Sigmoid colon (tissue), 7 donors: ENCODE results near the gene HOMER3. TPM values are rescaled to one million over a fixed set of nuclear protein-coding genes. Genes with fewer than 3 reads are reported as not detected.

Source experiments
- DNase-seq: peaks from one replicate; pipeline ENCODE4 v3.0.0-alpha.2; 2019
- H3K27ac ChIP-seq, 4 donors: fragments of 200-600 bp; sonication (generic); one replicate each; pipeline ENCODE4 v1.5.1; 2016 to 2019; ENCODE audit warnings: mild to moderate bottlenecking in 1 of 4
- H3K27me3 ChIP-seq, 3 donors: fragments of 200-600 bp; sonication (generic); one replicate each; pipeline ENCODE4 v1.5.1; 2019; ENCODE audit warnings: mild to moderate bottlenecking in 1 of 3
- H3K36me3 ChIP-seq, 4 donors: fragments of 200-600 bp; sonication (generic); one replicate each; pipeline ENCODE4 v1.5.1; 2016 to 2019
- H3K4me1 ChIP-seq, 4 donors: fragments of 200-600 bp; sonication (generic); one replicate each; pipeline ENCODE4 v1.5.1; 2017 to 2019
- H3K4me3 ChIP-seq, 4 donors: fragments of 200-600 bp; sonication (generic); one replicate each; pipeline ENCODE4 v1.5.1; 2017 to 2019; ENCODE audit warnings: mild to moderate bottlenecking in 2 of 4, moderate library complexity in 1 of 4
- H3K9me3 ChIP-seq, 4 donors: fragments of 200-600 bp in 3 of 4; sonication (generic) in 3 of 4; one replicate each; pipeline versions ENCODE4 v1.5.1 to v1.6.1; 2013 to 2019
- EP300 ChIP-seq, 4 donors: sonication (generic); formaldehyde crosslinking; IDR thresholded peaks; one replicate each; pipeline ENCODE4 v1.6.1; 2017; ENCODE audit warnings: antibody characterized with exemption in 4 of 4
- POLR2A ChIP-seq, 2 donors: fragments of 450-650 bp; IDR thresholded peaks; one replicate each; pipeline ENCODE4 v1.6.1; 2016; ENCODE audit warnings: antibody characterized with exemption in 2 of 2, mild to moderate bottlenecking in 2 of 2, moderate library complexity in 2 of 2
- POLR2AphosphoS5 ChIP-seq, 4 donors: sonication (generic); formaldehyde crosslinking; IDR thresholded peaks; one replicate each; pipeline ENCODE4 v1.6.1; 2017; ENCODE audit warnings: antibody characterized with exemption in 4 of 4
- WGBS, 2 donors: extraction: QIAGEN DNeasy Blood & Tissue Kit; methylation state at CpG; one replicate each; pipeline ENCODE4 v1.1.7; 2013; 5-methylcytosine and 5-hydroxymethylcytosine counted together
- intact Hi-C: fragments of 100-400 bp; cut with DNase I; formaldehyde crosslinking; loops from one replicate; pipeline ENCODE4 v1.15.1; 2023
- polyA plus RNA-seq, 3 donors: library from polyadenylated mRNA; stranded (reverse); fragments of 200-250 nt; gene quantifications; one replicate each; pipeline ENCODE4 v1.2.3, GENCODE V29; 2013
- total RNA-seq, 4 donors: library from RNA; depleted of rRNA; stranded (reverse); fragments of >200 nt; gene quantifications; one replicate each; pipeline ENCODE4 v1.1.0, GENCODE V29; 2016
- TF ChIP-seq, protein P1 (sequence below), 4 experiments: fragments of 450-650 bp in 3 of 4; fragments of 200-600 bp in 1 of 4; IDR thresholded peaks; one replicate each; pipeline ENCODE4 v1.5.1; 2016 to 2019; ENCODE audit warnings: antibody characterized with exemption in 4 of 4, mild to moderate bottlenecking in 3 of 4, moderate library complexity in 2 of 4
- donor health status: healthy with polysubstance abuse.
- donor health status: Bipolar disorder and iron deficiency.
- donor health status: healthy.

The HOMER3 gene
- total and polyA plus RNA-seq, 7 donors, result 6.2 to 36.3 (median 22.8) TPM

GRCh38 chr19:18951721-18952281, 10.8 kb upstream of the HOMER3 start:
- no peak for DNase-seq
- Histone ChIP-seq H3K9me3 (no peaks in the 10 kb centered on the region), H3K4me3 (no peak overlapping the region), H3K4me1 (no peaks in the 10 kb centered on the region), H3K36me3 (no peaks in the 10 kb centered on the region), H3K27me3 (no peaks in the 10 kb centered on the region), H3K27ac (no peak overlapping the region)
- WGBS, 2 donors, result 87 to 88% methylated on average over 7 of the region's 7 CpGs
- TF ChIP-seq EP300 (IDR thresholded peaks at IDR 0.05), result no peak
- no peak for TF ChIP-seq POLR2A (IDR thresholded peaks at IDR 0.05)
- no peak for TF ChIP-seq POLR2AphosphoS5 (IDR thresholded peaks at IDR 0.05)
- intact Hi-C loops, result no loop called here

- Histone ChIP-seq H3K36me3 (no peaks in the 10 kb centered on the region), H3K27ac (no peak overlapping the region), H3K4me1 (no peaks in the 10 kb centered on the region), H3K9me3 (no peaks in the 10 kb centered on the region), H3K4me3 (no peak overlapping the region), H3K27me3 (no peaks in the 10 kb centered on the region)
- TF ChIP-seq, protein P1, sequence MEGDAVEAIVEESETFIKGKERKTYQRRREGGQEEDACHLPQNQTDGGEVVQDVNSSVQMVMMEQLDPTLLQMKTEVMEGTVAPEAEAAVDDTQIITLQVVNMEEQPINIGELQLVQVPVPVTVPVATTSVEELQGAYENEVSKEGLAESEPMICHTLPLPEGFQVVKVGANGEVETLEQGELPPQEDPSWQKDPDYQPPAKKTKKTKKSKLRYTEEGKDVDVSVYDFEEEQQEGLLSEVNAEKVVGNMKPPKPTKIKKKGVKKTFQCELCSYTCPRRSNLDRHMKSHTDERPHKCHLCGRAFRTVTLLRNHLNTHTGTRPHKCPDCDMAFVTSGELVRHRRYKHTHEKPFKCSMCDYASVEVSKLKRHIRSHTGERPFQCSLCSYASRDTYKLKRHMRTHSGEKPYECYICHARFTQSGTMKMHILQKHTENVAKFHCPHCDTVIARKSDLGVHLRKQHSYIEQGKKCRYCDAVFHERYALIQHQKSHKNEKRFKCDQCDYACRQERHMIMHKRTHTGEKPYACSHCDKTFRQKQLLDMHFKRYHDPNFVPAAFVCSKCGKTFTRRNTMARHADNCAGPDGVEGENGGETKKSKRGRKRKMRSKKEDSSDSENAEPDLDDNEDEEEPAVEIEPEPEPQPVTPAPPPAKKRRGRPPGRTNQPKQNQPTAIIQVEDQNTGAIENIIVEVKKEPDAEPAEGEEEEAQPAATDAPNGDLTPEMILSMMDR (IDR thresholded peaks at IDR 0.05), result no peak
- TF ChIP-seq POLR2AphosphoS5 (IDR thresholded peaks at IDR 0.05) (no peak), POLR2A (IDR thresholded peaks at IDR 0.05) (no peak), EP300 (IDR thresholded peaks at IDR 0.05) (no peak)
- 93 to 98% methylated on average over 3 of the region's 3 CpGs for WGBS, 2 donors
- DNase-seq, result no peak
- intact Hi-C loops, result no loop called here
Measured at GRCh38 chr19:18949858-18950257, 8.8 kb upstream of the HOMER3 start.

DNA sequence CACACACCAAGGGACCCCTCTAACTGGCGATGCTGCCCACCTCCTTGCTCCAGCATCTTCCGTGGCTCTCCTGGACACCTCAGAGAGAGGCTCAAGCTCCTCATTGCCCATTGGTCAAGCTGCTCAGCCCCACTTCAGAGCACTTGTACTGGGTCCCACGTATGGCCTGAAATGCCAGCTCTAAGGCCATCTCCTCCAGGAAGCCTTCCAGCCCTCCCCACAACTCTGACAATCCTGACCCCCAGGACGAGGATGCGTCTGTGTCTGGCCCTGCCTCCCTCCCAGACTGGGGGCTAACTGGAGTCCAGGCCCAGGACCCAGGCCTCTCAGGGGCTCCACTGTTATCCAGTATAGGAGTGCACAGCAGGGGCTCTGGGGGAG, 7.9 kb upstream of the HOMER3 start:
- no peaks in the 10 kb centered on the region for H3K9me3 ChIP-seq
- intact Hi-C loops, result no loop called here
- H3K27ac ChIP-seq, result no peak overlapping the region
- 78 to 86% methylated on average over 5 of the region's 5 CpGs for WGBS, 2 donors
- no peaks in the 10 kb centered on the region for H3K36me3 ChIP-seq
- no peak for TF ChIP-seq POLR2A (IDR thresholded peaks at IDR 0.05)
- TF ChIP-seq, protein P1 (IDR thresholded peaks at IDR 0.05), result no peak
- TF ChIP-seq POLR2AphosphoS5 (IDR thresholded peaks at IDR 0.05), result no peak
- TF ChIP-seq EP300 (IDR thresholded peaks at IDR 0.05), result no peak
- no peak overlapping the region for H3K4me3 ChIP-seq
- DNase-seq, result no peak
- no peaks in the 10 kb centered on the region for H3K4me1 ChIP-seq
- no peaks in the 10 kb centered on the region for H3K27me3 ChIP-seq

GRCh38 chr19:18948075-18948975, 7.3 kb upstream of the HOMER3 start:
- intact Hi-C loops, result no loop called here
- TF ChIP-seq POLR2A (IDR thresholded peaks at IDR 0.05) (no peak), POLR2AphosphoS5 (IDR thresholded peaks at IDR 0.05) (no peak), EP300 (IDR thresholded peaks at IDR 0.05) (no peak)
- TF ChIP-seq, protein P1 (IDR thresholded peaks at IDR 0.05), result no peak
- H3K4me3 ChIP-seq, result no peak overlapping the region
- no peaks in the 10 kb centered on the region for H3K4me1 ChIP-seq
- WGBS, 2 donors, result 73 to 77% methylated on average over 15 of the region's 15 CpGs
- H3K36me3 ChIP-seq, result no peaks in the 10 kb centered on the region
- H3K27ac ChIP-seq, result no peak overlapping the region
- H3K9me3 ChIP-seq, result no peaks in the 10 kb centered on the region
- no peaks in the 10 kb centered on the region for H3K27me3 ChIP-seq
- no peak for DNase-seq

DNA sequence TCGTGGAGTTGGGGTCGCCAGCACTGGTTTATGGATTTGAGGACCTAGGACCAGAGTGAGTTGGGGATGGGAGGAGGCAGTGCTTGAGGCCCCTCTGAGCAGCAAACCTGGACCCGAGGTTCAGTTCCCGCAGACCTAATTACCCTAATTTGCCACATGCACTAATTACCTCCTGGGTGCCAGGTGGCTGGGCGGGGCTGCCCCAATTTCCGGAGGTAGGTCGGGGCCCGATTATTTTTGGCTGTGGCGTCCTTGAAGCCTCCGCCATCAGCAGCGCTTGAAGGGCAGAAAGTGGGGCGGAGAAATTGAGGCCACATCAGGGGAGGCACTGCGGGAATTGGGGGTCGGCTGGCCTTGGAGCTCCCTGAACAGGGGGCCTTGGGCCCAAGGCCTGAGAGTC, 5.9 kb upstream of the HOMER3 start:
- no peak for DNase-seq
- 35 to 67% methylated on average over 14 of the region's 14 CpGs for WGBS, 2 donors
- Histone ChIP-seq H3K4me1 (no peaks in the 10 kb centered on the region), H3K36me3 (no peaks in the 10 kb centered on the region), H3K27ac (no peak overlapping the region), H3K27me3 (no peaks in the 10 kb centered on the region), H3K4me3 (no peak overlapping the region), H3K9me3 (no peaks in the 10 kb centered on the region)
- intact Hi-C loops, result no loop called here
- TF ChIP-seq, protein P1 (IDR thresholded peaks at IDR 0.05), result no peak
- TF ChIP-seq POLR2A (IDR thresholded peaks at IDR 0.05) (no peak), POLR2AphosphoS5 (IDR thresholded peaks at IDR 0.05) (no peak), EP300 (IDR thresholded peaks at IDR 0.05) (no peak)
